ENCODE data around the gene RXFP4. TPM values are rescaled to one million over a fixed set of nuclear protein-coding genes. Genes with fewer than 3 reads are reported as not detected.

The RXFP4 gene
- total RNA-seq, 1 donor from 2014 or later, result not detected

DNA sequence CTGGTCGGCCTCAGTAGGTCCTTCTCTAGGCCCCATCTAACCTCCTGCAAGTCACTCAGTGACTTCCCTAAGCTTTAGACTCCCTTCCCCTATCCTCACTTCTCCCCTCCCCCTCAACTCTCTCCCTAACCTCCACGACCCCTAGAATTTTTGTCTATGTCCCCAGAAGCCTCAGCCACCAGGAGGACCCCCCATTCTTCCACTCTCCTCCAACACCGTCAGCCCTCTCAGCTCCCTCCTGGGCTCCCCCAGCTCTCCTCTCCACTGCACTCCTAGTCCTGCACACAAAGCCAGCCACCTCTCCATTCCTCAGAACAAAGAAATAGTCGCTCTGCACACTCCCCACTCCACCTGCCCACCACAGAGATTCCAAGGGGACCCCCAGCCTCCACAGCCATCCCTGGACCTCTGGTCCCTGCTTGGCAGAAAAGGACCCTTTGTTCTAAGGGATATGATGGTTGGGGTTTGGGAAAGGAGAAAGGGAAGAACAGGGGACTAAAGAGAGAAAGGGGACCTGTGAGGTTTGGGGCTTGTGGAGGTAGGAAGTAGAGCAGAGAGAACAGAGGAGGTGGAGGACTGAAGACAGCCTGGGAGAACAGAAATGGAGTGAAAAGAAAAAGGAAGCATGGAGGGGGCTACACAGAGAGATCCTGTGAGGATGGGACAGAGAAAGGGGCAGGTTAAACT, 34.1 kb downstream of the RXFP4 start:
- DNase-seq (ENCODE audit: low read depth) (no peak), FAIRE-seq (no peak)
- Histone ChIP-seq H3K36me3 (ENCODE audit: control insufficient read depth, insufficient read depth, low read length) (peaks cover 13% of the 10 kb centered on the region), H3K27me3 (ENCODE audit: control insufficient read depth, insufficient read depth, low read length) (no peaks in the 10 kb centered on the region), H3K4me3 (ENCODE audit: low read depth, low read length) (peak overlapping the region; percentile 91)
- TF ChIP-seq, protein P1, sequence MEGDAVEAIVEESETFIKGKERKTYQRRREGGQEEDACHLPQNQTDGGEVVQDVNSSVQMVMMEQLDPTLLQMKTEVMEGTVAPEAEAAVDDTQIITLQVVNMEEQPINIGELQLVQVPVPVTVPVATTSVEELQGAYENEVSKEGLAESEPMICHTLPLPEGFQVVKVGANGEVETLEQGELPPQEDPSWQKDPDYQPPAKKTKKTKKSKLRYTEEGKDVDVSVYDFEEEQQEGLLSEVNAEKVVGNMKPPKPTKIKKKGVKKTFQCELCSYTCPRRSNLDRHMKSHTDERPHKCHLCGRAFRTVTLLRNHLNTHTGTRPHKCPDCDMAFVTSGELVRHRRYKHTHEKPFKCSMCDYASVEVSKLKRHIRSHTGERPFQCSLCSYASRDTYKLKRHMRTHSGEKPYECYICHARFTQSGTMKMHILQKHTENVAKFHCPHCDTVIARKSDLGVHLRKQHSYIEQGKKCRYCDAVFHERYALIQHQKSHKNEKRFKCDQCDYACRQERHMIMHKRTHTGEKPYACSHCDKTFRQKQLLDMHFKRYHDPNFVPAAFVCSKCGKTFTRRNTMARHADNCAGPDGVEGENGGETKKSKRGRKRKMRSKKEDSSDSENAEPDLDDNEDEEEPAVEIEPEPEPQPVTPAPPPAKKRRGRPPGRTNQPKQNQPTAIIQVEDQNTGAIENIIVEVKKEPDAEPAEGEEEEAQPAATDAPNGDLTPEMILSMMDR (IDR thresholded peaks at IDR 0.05; ENCODE audit: insufficient read depth, low read length, severe bottlenecking), result no peak

DNA sequence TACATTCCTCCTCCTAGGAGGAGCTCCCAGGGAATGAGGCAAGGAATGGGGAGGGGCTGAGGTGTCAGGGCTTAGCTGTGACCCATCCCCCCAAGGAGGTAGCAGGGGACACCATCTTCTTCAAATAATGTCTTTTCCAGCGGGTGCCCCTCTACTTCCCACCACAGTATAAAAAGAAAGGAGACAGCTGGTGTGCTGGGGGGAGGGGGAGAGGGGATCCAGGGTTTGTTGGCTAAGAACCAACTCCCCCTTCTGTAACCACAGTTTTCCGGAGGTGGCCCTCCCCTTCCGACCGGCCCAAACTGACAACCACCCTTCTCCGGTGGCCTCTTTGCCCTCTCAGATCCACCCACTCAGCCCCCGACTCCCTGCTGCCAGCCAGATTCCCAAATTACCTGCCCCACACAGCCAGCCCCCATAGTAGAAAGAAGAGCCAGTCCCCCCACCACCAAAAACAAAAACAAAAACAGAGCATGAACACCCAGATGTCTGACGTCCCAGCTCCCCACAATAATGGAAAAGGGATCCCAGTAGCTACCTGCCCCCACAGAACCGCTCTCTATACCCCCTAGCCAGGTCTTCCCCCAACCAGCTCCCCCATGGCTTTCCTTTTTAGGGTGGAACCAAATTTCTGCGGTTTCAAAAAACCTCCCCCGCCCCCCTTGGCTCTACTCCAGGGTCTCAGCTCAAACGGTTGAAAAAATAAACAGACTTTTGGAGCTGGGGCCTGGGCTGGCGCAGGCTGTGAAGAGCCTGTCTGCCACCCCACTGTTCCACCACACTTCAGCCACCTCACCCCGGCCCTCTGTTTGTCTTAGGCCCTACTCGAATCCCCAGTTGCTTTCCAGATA, 34.8 kb downstream of the RXFP4 start:
- peak; percentile 56 for DNase-seq (ENCODE audit: low read depth)
- Histone ChIP-seq H3K27me3 (ENCODE audit: control insufficient read depth, insufficient read depth, low read length) (no peaks in the 10 kb centered on the region), H3K36me3 (ENCODE audit: control insufficient read depth, insufficient read depth, low read length) (peaks cover 11% of the 10 kb centered on the region), H3K4me3 (ENCODE audit: low read depth, low read length) (peak overlapping the region; percentile 91)
- FAIRE-seq, result no peak
- TF ChIP-seq, protein P1 (IDR thresholded peaks at IDR 0.05; ENCODE audit: insufficient read depth, low read length, severe bottlenecking), result no peak

DNA sequence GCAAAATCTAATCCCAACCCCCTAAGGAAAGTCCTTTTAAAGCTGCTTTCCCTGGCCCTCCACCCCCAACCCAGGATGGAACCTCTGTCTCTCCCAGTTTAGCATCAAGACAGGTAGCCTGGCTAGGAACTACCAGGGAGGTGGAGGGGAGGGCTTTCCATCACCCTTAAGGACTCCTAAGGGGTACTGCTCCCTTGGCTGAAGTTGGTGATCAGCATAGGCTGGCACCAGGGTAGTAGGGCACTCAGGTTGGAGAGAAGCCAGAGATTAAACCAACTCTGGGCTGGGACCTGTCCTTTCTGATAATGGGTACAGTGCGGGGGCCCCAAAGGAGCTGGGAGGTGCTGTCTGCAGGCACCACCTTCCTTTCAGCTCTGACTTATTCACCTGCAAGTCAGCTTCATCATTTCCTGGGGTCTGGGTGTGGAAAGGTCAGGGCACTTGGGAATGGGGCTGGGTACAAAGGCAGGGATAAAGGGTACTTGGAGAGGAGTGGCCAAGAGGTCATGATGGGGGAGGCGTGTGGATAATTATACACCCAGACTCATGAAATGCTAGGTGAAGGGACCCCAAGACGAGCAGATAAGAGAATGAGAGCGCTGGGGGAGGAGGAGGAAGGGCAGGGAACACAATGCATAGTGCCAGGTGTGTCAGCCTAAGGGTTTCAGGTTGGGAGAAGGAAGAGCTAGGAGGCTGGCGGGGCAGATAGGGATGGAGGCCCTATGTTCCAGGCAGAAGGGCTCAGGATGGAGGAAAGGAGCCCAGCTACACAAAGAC, 35.7 kb downstream of the RXFP4 start:
- TF ChIP-seq, protein P1 (IDR thresholded peaks at IDR 0.05; ENCODE audit: insufficient read depth, low read length, severe bottlenecking), result no peak
- peaks cover 8% of the 10 kb centered on the region for H3K36me3 ChIP-seq (ENCODE audit: control insufficient read depth, insufficient read depth, low read length)
- DNase-seq (ENCODE audit: low read depth) (no peak), FAIRE-seq (no peak)
- H3K4me3 ChIP-seq (ENCODE audit: low read depth, low read length), result peak overlapping the region; percentile 91
- no peaks in the 10 kb centered on the region for H3K27me3 ChIP-seq (ENCODE audit: control insufficient read depth, insufficient read depth, low read length)

DNA sequence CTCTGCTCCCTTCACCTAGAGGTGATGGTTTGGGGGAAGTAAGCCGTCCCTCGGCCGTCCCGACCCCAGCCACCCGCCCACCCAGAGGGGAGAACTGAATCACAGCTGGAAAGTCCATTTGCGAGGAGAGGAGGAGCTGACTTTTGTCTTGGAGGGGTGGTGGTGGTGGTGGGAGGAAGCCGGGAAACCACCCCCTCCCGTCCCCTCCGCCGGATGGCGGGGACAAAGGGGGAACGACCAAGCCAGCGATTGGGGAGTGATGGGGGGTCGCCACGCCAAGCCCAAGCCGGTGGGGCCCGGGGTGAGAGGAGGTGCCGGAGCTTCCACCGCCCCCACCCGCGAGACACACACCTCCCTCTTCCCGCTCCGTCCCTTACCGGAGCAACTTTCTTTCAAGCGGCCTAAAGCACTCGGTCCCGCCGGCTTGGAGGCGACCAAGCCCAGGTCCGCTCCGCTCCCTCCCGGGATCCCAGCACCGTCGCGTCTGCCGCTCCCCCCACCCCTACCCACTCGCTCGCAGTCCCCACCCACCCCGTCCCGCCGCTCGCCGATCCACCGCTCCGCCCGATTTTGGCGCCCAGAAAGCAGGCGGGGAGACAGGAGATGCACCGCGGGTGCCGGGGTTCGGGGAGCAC, 36.4 kb downstream of the RXFP4 start:
- no peaks in the 10 kb centered on the region for H3K27me3 ChIP-seq (ENCODE audit: control insufficient read depth, insufficient read depth, low read length)
- TF ChIP-seq, protein P1 (IDR thresholded peaks at IDR 0.05; ENCODE audit: insufficient read depth, low read length, severe bottlenecking), result no peak
- FAIRE-seq (no peak), DNase-seq (ENCODE audit: low read depth) (no peak)
- peak overlapping the region; percentile 91 for H3K4me3 ChIP-seq (ENCODE audit: low read depth, low read length)
- peaks cover 4% of the 10 kb centered on the region for H3K36me3 ChIP-seq (ENCODE audit: control insufficient read depth, insufficient read depth, low read length)

DNA sequence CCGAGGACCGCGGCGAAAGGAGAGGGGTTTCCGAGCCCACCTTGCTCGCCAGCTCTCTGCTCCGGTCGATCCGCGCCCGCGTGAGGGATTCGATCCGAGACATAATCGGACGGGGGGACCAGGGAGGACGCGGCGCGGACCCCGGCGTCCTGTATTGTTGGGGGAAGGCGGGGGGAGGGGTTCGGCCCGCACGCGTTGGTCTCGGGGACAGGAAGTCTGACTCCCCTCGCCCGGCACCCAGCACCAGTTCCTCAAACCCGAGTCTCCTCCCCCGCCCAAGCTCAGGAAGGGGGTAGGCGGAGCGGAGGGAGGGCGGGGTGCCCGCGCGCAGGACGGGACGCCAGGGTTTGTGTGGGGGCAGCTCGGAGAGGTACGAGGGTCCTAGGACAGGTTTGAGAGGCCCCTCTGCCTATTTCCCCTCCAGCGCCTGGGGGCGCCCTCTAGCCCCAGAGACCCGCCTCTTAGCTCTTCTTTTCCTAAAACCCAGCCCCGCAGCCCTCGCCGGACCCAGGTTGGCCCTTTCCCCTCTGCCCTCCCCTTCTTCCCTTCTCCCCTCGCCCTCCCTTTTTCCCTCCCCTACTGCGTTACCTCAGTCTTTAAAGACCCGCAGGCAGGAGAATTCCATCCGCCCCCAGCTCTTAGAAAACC, 37.0 kb downstream of the RXFP4 start, which contains the start of gene ARHGEF2:
TSS of gene ARHGEF2 (minus strand) at position 223 of the 648 bp plus-strand sequence. CDS start at position 103, 120 bp downstream.
- H3K36me3 ChIP-seq (ENCODE audit: control insufficient read depth, insufficient read depth, low read length), result peaks cover 3% of the 10 kb centered on the region
- peak; percentile 52 for DNase-seq (ENCODE audit: low read depth)
- TF ChIP-seq, protein P1 (IDR thresholded peaks at IDR 0.05; ENCODE audit: insufficient read depth, low read length, severe bottlenecking), result peak; percentile 34
- H3K27me3 ChIP-seq (ENCODE audit: control insufficient read depth, insufficient read depth, low read length), result no peaks in the 10 kb centered on the region
- FAIRE-seq, result no peak
- H3K4me3 ChIP-seq (ENCODE audit: low read depth, low read length), result peak within 1 kb of the TSS; percentile 91

All from bronchial epithelial cell (primary cell).